ENCODE measurements around the gene SNRK.

SNRK gene

DNA sequence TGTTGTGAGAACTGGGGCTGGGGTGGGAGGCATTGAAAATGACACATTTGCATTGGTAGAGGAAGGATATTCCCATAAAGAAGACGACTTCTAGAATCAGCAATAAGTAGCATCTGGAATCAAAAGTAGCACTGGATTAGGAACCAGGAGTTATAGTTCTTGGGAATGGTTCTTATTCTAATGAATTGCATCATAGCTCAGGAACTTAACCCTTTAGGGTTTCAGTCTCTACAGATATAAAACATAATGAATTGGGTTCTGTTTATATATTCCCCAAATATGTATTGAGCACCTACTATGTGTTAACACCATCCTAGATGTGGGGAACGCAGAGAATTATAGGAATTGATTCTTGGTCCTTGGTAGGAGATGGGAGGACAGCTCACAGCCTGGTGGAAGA is 16.3 kb upstream of the SNRK start:
- no peak for DNase-seq

DNA sequence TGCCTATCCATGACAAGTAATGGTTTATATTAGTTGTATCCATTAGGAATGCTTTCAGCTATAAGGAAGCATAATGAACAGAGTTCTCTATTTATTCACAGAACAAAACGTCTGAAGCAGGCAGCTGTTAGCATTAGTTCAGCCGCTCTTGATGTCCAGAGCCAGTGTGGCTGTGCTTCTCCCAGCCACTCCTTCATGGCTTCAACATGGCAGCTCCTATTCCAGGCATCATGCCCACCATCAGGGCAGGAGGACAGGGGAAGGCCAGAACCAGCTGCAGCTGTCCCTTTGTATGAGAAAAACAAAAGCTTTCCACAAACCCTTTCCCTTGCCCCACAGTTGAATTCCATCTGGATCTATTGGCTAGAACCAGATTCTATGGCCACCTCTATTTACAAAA is 12.9 kb upstream of the SNRK start:
- DNase-seq, result no peak

DNA sequence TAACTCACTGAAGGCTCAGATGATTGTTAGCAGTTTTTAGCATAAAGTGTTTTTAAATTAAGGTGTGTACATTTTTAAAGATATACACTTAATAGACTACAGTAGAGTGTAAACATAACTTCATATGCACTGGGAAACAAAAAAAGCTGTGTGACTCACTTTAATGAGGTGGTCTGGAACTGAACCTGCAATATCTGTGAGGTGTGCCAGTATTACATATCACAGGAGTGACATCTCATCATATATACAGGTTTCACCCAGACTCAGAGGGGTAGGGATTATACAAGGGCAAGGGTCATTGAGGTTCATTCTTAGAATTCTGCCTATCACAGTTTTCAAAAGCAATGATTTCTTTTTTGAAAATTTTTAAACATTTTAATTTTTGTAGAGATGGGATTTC is 7.3 kb upstream of the SNRK start:
- no peak for DNase-seq

DNA sequence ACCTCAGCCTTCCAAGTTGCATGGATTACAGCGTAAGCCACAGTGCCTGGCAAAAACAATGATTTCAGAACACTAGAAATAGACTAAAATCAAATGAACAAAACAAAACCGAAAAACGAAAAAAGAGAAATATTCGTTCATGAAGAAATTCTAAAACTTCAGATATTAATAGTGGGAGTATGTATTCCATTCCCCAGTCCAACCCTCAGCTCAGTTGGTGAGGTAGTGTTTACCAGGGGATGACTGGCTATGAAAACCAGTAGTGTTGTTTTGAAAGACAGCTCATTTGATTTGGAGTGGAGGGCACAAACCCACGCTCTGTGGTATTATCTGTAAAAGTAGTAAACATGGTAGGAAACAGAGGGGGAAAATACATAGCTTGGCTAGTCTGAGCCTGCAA is 6.8 kb upstream of the SNRK start:
- no peak for DNase-seq

DNA sequence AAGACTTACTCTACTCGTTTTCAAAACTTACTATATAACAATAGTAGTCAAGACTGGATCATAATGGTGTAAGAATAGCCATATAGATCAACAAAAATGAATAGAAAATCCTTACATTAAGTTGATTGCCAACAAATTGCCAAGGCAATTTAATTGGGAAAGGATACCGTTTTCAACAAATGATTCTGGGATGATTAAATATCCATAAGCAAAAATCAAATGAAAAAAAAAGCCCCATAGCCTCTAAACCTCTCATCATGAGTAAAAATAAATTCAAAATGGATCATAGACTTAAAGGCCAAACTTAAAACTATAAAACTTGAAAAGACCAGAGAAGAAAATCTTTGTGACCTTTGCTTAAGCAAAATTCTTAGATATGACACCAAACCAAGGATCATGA is 5.3 kb upstream of the SNRK start:
- no peak for DNase-seq

DNA sequence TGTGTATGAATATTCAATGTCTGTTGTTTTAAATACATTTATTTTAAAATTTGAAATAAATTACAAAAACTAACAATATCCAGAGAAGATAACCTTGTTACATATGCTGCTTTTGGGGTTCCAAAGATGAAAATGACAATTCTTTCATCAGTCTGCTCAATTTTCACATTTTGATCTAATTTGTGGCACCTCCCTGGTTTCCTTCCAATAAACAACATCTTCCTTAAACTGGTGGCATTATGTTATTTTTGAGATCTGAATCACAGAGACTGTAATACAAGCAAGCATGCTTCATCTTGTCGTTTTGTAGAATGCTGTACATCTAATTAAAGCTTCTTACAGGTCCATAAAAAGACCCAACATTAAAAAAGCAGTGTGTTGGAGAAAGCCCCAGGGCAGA is 2.2 kb upstream of the SNRK start:
- DNase-seq, result no peak

DNA sequence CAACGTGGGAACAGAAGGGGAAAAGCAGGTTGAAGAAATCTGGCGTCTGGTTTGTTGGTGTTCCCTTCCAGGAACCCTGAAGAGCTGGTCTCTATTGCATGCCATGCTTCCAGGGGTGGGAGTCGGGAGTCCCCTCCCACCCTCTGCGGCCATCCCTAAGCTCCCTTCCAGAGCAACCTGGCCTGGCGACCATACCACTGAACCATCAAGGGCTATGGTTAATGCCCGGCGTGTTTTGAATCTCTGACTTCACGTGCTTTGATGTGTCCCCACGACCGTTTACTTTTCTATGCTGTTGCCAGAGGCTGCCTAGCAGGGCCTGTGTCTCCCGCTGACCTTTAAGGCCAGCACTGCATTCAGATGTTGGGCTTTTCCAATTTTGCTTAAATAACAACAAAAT is 696 bp upstream of the SNRK start:
- no peak for DNase-seq

DNA sequence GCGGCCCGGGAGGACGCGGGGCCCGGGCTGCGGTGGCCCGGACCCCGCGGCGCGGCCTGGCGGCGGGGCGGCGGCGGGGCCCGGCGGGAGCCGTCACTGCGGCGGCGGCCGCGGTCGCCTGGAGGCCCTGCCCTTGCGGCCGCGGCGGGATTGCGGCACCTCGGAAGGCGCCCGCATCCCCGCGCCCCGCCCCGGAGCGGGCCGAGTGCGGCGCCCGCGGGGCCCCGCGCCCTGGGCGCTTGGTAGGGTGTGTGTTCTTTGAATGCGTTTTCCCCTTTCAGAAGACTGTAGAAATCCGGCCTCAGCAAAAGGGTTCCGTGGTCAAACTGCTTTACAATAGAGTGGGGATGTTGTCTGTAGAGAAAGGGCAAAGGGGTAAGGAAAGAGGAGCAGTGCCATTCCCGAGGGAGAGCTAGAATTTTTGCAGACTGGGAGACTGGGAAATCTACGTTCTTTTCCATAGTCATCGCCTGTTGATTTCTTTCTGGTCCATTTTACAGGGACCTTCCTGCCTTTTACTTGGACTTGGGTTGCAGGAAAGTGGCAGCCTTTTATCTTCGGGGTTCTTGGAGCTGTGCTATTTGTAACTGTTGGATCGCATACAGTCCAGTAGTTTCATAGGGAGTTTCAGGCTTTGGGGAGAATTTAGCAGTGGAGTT is 630 bp downstream of the SNRK start:
- no peak for DNase-seq

DNA sequence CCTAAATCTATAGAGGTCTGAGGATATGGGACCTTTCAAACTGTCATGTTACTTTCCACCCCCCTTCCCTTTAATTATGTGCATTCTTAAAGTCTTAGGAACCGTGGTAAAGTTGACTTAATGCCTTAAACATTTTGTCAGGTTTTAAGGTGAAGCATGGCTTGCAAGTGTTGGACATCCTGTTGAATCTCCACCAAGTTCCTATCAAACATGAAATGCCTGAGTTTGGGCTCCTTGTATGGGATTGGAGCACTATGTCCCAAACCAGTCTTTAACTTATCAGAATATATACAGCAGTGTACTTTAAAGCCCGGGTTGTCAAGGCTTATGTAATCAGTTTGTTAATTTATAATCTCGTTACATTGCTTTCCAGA is 1.1 kb downstream of the SNRK start:
- DNase-seq, result no peak

DNA sequence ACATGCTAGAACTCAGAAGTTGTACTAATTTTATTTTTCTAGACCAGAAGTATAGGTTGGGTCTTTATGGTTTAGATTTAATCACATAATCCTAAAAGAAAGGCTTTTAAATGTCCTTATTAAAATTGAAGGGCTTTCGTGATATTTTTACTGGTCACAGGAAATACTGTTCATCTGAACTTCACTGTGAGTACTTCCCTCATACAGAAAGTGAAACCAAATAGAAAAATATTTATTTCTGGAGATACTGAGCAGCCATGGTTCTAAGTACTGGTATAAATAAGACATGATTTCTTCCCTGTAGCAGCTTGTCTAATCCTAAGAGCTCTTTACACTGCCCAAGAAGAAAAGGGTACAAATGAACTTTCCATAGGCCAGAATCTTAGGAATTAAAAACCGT is 2.0 kb downstream of the SNRK start:
- no peak for DNase-seq

DNA sequence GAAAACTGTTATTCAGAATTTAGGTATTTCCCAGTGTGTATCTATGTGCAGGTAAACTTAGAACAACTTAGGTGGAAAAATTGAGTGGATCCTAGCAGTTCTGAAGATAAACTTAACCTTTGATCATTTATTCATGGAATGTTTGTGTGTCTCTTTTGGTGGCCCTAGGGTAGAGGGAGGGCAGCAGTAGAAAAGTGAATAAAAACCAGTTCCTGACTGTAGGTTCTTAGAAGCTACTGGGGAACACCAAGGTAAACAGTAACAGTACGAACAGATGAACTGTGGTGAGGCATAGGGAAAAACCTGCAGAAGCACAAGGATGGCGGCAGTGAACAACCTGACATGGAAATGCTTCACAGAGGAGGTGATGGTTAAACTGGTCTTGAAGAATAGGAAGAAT is 2.5 kb downstream of the SNRK start:
- no peak for DNase-seq

DNA sequence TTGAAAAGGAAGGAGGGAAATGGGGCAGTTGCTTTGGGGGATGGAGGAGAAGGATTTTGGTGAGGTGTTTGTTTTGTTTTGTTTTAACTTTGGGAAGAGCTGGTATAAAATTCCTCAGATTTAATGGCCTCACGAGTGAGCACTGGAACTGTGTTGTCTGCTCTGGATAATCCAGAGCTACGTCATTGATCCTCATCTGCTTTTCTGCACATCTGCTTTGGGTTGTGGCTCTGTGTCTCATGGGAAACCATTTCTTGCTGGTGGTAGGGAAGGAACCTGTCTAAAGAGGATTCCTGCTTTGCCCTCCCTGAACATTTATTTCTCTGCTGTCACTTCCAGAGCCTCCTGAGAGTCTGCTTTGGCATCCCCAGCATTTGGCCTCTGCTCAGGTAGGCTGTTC is 3.1 kb downstream of the SNRK start:
- DNase-seq, result no peak

DNA sequence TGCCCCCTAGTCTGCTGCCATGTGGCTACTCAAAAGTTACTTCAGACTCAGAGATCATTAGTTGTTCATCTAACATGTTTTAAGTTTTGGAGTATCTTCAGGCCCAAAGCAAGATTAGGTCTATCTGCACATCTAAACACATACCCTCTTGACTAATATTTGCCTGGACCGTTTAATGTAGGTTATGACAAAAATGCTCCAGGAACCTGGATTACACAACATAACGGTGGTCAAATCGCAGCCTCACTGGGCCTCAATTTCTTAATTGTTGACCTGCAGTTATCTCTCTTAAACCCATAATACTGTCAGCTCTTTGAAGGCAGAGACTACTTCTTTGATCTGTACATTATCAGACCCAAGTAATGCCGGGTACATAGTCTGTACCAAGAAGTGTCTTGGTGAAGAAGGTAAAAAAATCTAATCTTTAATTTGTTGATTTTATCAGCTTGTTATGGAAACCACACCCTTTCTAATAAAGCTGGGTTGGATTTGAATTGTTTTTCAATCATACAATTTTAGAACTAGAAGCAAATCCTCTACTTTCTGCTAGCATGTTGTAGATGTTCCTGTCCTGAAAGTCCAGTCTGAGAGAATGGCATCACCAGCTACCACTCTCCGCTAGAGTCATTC is 3.6 kb downstream of the SNRK start:
- DNase-seq, result no peak

DNA sequence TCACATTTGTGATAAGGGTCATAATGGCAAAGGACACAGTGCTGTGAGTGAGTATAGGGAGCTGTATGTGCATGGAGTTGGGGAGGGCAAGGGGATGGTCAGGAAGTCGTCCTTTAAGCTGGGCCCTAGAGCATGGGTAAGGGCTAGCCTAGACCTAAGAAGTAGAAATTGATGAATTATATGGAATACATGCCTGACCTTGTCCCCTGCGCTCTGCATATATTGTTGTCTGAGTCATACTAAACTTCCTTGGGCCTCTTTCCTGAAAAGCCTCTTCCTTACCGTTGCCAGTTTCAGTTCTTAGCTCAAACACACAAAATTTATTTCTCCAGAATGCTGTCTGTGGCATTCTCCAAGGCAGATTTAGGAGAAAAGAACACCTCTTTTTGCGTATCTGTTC is 4.6 kb downstream of the SNRK start:
- DNase-seq, result no peak

DNA sequence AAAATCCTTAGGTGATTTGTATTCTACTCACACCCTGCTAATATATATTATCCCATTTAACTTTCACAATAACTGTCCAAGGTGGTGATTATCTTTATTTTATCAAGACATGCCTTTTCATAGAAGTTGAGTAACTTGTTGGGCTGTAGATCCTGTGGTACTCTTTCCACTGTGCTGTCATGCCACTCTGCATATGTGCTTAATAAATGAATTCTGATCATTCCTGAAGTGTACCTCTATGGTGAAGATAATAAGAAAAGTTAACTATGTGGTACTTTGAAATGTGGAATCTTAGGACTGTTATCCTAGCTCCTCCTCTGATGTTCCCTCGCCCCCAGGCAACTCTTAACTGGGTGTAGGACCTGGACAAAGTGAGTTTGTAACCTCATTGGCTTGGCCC is 5.2 kb downstream of the SNRK start:
- no peak for DNase-seq

DNA sequence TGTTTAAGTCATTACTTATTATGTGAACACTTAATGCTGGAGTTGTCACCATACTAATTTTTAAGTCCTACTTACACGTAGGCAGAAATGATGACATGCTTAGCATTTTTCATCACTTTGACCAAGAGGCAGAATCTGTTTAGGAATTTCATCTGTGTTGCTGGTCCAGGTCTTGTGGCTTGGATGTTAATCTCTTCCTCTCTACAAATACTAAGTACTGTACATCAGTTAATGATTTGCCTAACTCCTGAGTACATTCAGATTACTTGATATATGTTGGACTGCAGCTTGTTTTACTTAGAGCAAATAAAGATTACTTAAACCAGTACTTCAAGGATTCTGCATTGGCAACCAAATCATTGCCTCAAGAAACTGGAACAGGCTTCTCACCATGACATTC is 8.6 kb downstream of the SNRK start:
- no peak for DNase-seq

DNA sequence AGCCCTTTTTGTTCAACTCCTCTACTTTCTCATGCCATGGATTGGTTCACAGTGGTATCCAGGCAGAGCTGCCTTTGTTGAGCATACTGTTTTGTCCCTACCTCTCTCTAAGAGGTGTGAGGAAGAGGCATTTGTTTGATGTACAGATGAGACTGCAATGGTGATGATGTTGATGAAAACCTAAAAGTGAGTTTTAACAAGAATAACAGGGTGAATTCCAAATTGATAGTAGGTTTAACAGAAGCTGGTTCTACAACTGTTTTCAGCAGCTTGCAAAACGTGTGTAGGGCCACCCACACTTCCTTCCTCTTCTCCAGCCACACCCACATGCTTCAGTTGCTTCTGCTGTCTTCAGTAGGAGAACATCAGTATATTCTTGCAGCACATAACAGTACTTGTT is 10.2 kb downstream of the SNRK start:
- DNase-seq, result no peak

DNA sequence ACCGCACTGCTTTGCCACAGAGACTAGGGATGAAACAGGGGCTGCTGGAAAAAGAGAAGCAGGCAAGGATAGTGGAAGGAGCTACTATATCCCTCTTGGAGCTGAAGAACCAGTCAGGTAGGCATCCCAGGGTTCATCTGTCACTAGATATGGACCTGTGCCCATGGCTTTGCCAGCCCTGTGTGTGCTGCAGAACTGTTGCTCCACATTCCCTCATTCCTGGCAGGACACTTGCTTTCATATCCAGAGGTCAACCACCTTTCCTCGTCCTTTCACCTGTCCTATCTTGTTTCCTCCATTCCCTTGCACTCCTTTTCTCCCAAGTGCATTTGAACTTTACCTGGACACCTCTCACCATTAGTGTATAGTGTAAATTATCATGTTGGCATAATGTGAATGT is 12.0 kb downstream of the SNRK start:
- no peak for DNase-seq

DNA sequence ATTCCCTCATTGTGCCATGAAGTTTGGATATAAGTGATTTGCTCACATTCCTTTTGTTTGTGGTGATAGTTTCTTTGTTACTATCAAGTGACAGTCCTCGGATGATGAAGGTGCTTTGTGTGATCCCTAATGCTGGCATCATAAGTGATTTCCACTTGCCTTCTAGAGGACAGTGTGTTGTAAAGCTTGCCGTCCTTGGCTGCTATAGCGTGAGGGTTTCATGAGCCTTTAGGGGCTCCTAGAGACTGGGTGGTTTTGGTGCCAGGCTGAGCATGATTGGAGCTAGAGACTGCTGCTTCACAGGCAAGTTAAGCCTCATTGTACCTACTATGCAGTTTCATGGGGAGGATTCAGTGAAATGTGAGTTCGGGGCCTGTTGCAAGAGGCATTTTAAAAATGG is 12.4 kb downstream of the SNRK start:
- no peak for DNase-seq

DNA sequence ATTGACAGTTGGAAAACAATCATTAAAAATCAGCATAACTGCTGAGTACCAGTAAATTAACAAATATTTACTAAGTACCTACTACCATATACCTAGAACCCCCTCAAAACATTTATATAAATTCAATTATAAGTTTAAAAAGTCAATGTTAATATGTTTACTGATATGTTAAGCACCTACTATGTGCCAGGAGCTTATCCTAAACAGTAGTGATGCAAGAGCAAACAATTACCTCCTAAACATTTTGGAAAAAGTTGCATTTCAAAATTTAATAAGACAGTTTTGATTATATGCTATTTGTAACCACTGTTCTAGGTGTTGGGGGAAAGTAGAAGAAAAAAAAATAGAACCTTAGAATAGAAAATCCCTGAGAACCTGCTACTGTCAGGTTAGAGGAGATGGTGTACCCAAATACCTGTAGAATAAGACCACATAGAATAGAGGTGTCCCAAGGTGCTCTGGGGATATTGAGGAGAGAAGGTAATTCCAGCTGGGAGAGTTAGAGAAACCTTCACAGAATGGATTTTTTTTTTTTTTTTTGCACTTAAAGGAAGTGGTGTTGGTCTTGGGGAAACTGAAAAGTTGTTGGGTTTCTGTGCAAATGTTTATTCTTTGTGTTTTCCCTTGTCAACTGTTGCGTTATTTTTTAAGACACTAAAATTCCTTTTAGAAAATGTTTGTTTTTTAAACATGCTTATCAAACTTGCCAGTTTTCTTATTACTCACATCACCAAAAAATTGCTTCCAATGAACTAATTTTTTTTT is 16.0 kb downstream of the SNRK start:
- no peak for DNase-seq

DNA sequence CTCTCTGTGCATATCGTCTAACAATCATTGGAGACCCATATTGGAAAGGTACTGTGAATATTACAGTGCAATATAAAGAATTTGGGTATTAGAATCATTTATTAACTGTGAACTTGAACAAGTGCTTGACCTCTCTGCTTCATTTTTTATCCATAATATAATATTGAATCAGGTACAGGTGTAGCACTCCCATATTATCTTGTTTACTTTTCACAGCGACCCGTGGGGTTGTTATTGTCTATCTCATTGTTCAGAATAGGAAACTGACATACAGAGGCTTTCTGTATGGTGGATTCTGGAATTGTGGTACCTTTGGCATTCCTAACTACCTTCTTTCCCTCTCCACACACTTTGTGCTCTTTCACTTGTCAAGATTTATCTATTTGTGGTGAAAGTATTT is 17.8 kb downstream of the SNRK start:
- no peak for DNase-seq

DNA sequence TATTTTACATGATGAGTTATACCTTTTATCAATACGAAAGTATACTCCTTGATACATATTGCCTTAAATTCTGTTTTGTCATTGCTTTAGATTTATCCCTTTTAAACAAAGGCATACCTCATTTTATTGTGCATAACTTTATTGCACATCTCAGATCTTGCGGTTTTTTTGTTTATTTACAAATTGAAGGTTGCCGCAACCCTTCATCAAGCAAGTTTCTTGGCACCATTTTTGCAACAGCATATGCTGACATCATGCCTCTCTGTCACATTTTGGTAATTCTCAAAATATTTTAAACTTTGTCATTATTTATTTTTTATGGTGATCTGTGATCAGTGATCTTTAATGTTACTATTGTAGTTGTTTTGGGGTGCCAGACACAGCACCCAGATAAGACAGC is 20.9 kb downstream of the SNRK start:
- no peak for DNase-seq

DNA sequence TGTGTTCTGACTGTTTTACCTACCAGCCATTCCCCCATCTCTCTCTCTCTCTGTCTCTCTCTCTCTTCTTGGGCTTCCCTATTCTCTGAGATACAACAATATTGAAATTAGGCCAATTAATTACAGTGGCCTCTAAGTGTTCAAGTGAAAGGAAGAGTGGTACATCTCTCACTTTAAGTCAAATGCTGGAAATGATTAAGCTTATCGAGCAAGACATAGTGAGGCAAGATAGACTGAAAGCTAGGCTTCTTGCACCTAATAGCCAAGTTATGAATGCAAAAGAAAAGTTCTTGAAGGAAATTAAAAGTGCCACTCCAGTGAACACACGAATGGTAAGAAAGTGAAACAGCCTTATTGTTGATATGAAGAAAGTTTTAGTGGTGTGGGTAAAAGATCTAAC is 21.3 kb downstream of the SNRK start:
- no peak for DNase-seq
